Sigmoid colon (tissue), 3 donors: ENCODE measurements around the gene OR2H1.

Experiments
- POLR2A ChIP-seq, 2 donors: fragments of 450-650 bp; IDR thresholded peaks; one replicate each; pipeline ENCODE4 v1.6.1; 2016; ENCODE audit warnings: antibody characterized with exemption in 2 of 2, mild to moderate bottlenecking in 2 of 2, moderate library complexity in 2 of 2
- TF ChIP-seq, protein P1 (sequence below), 4 experiments: fragments of 450-650 bp in 3 of 4; fragments of 200-600 bp in 1 of 4; IDR thresholded peaks; one replicate each; pipeline ENCODE4 v1.5.1; 2016 to 2019; ENCODE audit warnings: antibody characterized with exemption in 4 of 4, mild to moderate bottlenecking in 3 of 4, moderate library complexity in 2 of 4

DNA sequence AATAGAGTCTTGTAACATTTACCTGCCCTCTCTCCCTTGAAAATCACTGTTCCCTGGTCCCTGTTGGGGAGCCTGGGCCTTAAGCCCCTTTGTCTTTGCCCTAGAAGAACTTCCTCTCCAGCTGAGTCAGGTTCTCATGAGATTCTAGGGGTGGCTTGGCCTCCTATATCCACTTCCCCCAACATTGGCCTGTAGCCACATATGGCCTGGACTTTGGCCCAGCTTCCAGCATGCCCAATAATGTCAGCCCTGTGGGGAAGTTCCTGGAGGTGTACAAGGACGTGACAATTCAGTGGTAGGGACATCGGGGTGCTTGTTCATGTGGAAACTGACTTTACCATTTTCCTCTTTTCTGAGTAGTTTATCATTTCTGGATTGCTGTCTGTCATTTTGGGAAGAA is 48.0 kb downstream of the OR2H1 start:
- no peak for TF ChIP-seq POLR2A (IDR thresholded peaks at IDR 0.05)
- TF ChIP-seq, protein P1, sequence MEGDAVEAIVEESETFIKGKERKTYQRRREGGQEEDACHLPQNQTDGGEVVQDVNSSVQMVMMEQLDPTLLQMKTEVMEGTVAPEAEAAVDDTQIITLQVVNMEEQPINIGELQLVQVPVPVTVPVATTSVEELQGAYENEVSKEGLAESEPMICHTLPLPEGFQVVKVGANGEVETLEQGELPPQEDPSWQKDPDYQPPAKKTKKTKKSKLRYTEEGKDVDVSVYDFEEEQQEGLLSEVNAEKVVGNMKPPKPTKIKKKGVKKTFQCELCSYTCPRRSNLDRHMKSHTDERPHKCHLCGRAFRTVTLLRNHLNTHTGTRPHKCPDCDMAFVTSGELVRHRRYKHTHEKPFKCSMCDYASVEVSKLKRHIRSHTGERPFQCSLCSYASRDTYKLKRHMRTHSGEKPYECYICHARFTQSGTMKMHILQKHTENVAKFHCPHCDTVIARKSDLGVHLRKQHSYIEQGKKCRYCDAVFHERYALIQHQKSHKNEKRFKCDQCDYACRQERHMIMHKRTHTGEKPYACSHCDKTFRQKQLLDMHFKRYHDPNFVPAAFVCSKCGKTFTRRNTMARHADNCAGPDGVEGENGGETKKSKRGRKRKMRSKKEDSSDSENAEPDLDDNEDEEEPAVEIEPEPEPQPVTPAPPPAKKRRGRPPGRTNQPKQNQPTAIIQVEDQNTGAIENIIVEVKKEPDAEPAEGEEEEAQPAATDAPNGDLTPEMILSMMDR (IDR thresholded peaks at IDR 0.05) = no peak
